Amygdala (tissue), 56 donors: Measurements from ENCODE around the gene MRPL27.
"Not testable (repeated sequence)": the region's sequence is repeated elsewhere in the genome, so short reads cannot be mapped to it uniquely, and the experiment has no call there.

Experiments used
- DNase-seq, 56 donors: peaks; one replicate each; lab custom pipeline; 2025; lab: John Stamatoyannopoulos, UW

The MRPL27 gene

DNA sequence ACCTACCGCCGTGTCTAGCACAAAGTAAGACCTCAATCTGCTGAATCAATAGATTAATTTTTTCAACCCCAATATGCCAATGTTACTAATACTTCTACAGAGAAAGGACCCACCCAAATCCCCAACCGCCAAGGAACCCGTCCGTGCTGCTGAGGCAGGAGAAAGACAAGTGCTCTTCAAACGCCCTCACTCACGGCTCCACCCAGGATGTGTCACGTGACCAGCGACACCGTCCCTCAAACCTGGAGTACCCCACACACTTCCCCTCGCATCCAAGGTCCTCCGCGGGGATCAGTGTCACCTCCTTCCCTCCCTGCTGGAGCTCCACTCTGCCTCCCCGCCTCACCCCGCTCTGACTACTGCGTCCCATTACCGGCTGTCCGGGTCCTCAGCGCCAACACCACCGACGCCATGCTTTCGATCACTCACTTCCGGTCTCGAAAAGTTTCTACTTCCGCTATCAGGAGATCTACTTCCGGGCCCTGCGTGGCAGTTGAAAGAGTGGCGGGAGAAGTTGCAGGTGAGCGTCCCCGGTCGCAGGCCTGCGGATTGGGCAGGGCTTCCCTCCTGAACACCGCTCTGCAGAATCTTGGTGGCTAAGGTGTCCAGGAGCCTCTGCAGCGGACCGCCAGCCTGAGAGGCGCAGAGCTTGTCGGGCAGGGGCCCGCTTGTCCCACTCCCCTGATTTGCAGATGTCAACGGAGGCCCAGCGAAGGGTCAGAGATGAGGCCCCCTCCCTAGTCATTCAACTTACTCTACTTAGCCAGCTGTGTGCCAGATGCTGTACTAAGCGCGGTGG, at the start of gene MRPL27, which contains the start of gene EME1:
TSS of gene MRPL27 (minus strand) at position 427 of the 799 bp plus-strand sequence. CDS start at position 413, 14 bp downstream.
TSS of gene EME1 (plus strand) at position 472 of the 799 bp plus-strand sequence. CDS start 1,980 bp downstream, outside the sequence.
- peak; percentile 37 to 98 (median 85) for DNase-seq

DNA sequence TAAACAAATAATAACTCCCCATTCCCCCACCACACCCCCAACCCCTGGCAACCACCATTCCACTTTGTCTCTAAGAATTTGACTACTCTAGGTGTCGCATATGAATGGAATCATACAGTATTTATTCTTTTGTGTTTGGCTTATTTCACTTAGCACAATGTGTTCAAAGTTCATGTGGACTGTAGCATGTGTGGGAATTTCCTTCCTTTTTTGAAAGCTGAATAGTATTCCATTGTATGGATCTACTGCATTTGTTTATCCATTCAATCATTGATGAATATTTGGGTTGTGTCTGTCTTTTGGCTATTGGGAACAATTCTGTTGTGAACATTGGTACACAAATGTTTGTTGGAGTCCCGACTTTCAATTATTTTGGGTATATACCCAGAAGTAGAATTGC, 49.8 kb upstream of the MRPL27 start:
- no peak for DNase-seq

DNA sequence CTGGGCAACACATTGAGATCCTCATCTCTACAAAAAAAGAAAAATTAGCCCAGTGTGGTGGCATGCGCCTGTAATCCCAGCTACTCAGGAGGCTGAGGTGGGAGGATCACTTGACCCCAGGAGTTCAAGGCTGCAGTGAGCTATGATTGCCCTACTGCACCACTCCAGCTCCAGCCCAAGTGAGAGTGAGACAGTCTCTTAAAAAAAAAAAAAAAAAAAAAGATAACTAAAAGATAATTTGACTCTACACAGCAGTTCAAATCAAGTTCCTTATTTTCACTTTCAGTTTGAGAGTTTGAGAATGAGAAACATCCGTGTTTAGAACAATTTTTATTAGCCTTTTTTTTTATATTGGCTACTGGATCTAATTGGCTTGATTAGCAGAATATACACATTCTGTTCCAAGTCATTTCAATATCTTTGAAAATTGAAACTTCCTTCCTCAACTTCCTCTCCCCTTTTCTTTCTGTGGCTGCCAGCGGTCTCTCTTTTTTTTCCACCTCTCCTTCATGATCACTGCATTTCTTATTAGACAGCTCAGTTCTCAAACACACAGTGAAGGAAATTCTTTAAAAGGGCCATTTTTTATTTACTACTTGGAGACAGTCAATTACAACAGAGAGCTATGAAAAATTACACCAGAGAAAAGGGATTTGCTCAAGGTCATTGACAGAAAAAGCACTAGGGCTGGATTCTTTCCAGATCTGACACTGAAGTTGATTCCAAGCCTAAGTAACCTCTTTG, 48.5 kb upstream of the MRPL27 start:
- no peak for DNase-seq

DNA sequence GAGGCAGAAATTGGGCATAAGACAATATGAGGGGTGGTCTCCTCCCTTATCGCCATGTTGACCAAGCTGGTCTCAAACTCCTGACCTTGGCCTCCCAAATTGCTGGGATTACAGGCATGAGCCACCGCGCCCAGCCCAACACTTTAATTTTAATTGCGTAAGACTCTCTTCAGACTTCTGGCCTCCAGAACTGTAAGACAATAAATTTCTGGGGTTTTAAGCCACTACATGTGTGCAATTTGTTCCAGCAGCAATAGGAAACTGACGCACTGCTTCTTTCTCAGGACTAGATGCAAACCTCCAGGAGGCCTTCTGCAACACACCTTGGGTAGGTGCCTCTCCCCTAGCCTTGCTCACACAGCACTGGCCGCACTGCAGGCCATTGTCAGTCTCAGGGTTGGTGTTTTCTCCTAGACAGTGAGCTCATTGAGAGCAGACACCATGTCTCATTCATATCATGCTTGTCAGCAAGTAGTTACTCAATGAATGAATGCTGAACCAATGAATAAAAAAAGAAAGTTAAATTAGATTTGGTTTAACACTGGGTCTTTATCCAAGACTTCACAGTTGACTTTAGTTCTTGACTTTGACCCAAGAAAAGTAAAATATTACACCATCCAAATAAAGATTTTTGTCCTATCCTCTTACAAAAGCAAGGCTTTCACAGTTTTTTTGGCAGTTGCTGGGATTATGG, 47.6 kb upstream of the MRPL27 start:
- DNase-seq: no peak

DNA sequence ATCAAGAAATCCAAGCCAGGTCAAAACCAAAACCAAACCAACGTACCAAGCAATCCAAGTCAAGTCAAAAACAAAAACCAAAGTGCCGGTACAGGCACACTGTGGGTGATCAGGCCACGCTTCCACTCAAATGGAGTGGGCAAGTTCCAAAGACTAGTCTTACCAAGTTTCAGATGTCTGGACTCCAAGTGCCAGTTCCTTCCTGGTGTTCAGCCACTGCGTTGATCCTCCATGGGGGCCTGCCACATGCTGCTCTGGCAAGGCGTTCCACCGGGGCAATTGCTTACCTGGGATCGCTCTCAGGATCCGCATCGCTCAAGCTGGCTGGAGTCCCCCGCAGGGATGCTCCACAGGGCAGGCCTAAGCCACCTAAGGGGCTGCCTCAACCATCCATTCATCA, 46.6 kb upstream of the MRPL27 start:
- not testable (repeated sequence) for DNase-seq

DNA sequence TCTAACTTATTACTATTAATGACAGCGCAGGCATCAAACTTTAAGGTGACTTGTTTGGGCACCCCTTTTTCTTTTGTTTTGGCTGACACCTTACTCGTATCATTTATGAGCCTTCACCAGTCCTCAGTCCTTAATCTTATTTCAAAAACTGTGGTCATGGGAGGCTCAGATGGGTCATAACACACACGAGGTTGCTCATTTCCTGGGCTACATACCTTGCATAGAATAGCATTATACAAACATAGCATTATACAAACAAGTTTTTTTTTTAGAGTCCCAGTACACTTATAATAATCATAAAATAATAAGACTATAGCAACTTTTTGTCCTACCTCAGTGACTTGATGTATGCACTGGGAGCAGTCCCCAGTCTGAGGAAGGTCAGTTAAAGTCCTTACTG, 41.8 kb upstream of the MRPL27 start:
- no peak for DNase-seq

DNA sequence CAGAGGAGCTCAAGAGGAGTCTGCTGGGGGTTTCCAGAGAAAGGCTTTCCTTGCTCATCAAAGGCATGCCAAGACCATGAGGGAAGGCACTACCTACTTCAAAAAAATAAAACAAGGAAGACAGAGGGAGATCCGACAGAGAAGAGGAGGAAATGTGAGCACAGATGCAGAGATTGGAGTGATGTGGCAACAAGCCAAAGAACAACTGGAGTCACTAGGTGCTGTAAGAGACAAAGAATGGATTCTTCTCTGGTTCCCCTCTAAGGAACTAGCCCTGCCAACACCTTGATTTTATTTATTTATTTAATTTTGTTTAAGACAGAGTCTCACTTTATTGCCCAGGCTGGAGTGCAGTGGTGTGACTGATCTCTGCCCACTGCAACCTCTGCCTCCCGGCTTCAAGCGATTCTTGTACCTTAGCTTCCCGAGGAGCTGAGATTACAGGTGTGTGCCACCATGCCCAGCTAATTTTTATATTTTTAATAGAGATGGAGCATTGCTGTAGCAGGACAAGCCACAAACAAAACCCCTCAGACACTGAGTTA, 39.3 kb upstream of the MRPL27 start:
- DNase-seq: no peak

DNA sequence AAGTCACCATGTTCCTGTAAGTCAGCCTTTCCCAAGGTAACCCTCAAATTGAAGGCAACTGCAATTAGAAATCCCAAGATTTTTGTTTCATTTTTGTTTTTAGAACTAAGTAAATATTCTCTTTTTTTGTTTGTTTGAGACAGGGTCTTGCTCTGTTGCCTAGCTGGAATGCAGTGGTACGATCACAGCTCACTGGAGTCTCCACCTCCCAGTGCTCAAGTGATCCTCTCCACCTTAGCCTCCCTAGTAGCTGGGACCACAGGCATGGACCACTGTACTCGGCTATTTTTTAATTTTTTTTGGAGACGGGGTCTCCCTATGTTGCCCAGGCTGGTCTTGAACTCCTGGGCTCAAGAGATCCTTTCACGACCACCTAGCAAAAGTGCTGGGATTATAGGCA, 34.9 kb upstream of the MRPL27 start:
- DNase-seq: no peak

DNA sequence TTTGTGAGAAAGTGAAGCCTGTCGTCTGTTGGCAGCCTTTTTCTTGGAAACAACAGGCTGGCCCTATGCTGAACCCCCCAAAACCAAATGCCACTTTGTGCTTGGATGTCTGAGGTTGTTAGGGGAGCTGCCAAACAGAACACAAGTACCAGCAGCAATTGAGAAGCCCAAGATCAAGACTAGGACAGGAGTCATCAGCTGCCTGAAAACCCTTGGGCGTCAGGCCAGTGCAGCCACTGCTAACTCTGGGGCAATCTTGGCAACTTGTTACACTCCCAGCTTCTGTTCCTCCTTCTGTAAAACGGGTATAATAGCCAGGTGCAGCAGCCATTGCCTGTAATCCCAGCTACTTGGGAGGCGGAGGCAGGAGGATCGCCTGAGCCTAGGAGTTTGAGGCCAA, 33.6 kb upstream of the MRPL27 start:
- no peak for DNase-seq

DNA sequence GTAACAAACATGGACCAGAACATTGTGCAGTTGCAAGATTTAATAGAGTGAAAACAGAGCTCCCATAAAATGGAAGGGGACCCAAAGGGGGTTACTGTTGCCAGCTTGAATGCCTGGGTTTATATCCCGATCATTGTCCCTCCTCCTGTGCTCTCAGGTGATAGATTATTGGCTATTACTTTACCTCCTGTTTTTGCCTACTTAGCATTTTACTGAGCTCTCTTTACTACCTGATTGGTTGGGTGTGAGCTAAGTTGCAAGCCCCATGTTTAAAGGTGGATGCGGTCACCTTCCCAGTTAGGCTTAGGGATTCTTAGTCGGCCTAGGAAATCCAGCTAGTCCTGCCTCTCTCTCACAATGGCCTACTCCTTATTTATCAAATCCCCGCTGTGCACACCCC, 32.4 kb upstream of the MRPL27 start:
- not testable (repeated sequence) for DNase-seq

DNA sequence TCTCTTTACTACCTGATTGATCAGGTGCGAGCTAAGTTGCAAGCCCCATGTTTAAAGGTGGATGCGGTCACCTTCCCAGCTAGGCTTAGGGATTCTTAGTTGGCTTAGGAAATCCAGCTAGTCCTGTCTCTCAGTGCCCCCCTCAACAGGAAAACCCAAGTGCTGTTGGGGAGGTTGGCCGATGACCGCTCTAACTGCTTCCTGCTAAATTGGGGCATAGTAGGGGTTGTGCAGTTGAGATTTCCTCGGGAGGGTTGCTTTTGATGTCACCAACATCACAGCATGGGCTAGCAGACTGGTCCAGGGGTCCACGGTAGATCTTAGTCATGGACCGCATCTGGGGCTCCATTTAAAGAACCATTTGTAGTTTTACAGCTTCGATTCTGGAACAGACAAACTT, 26.6 kb upstream of the MRPL27 start:
- DNase-seq: not testable (repeated sequence)

DNA sequence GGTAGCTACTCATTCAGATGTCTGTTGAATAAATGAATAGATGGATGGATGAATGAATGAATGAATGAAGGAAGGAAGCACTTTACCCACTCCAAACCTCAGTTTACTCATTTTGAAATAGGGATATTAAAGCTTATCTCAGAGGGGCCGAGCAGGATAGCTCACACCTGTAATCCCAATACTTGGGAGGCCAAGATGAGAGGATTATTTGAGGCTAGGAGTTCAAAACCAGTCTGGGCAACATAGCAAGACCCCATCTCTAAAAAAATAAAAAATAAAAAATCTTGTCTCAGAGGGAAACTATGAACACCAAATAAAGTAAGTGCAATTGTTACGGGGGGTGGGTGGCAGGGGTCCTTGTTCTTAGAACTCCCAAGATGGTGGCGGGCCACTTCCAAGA, 25.7 kb upstream of the MRPL27 start:
- not testable (repeated sequence) for DNase-seq

DNA sequence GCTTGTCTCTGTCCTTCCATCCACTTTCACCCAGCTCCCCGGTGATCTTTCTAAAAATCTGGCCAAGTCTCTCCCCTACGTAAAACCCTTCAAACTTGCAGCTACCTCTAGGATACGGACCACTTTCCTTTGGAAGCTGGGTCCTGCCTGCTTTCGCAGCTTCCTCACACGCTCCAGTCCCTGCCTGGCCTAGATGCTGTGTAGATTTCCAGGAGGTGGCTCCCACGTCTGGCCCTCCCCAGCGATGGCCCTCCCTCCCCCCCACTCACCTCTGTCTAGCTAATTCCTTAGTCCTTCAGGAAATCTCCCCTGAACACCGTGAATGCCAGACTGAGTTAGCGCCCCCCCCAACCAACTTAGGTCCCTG, 24.9 kb upstream of the MRPL27 start:
- DNase-seq: no peak

DNA sequence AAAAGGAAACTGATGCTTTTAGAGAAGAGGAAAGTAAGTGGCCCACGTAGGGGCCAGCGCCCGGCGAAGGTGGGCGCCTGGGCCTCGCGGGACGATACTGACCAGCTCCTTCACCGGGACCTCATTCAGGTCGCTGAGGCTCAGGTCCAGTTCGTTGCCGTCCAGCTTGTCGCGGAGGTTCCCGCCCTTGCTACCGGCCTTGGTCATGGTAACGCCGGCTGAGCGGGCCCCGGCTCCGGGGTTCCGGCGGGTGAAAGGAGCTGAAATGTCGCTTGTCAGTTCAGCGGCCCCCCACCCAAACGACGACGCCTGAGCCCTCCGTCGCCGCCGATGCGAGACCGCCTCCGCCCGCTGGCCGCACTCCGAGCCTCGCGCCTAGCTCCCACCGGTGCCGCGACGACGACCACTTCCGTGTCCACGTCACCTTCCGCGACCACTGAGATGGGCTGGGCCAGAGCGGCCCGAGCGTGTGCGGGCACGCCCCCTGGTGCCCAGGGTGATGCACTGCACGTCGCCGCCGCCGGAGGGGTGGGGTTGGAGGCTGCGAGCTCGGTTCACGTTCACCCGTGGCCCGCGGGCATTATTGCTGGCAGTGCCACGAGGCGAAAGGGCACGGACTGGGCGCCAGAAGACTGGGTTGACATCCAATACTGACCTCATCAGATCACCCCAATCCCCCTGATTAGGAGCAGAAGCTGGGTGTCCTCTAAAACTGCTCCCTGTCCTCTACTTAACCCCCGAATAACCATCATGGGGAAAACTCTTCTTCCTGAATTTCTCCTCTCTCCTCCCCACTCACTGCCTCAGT, 24.3 kb upstream of the MRPL27 start, which contains the start of gene LRRC59:
TSS of gene LRRC59 (minus strand) at position 413 of the 808 bp plus-strand sequence. CDS start at position 207, 206 bp downstream.
- peak; percentile 34 to 88 (median 71) for DNase-seq

DNA sequence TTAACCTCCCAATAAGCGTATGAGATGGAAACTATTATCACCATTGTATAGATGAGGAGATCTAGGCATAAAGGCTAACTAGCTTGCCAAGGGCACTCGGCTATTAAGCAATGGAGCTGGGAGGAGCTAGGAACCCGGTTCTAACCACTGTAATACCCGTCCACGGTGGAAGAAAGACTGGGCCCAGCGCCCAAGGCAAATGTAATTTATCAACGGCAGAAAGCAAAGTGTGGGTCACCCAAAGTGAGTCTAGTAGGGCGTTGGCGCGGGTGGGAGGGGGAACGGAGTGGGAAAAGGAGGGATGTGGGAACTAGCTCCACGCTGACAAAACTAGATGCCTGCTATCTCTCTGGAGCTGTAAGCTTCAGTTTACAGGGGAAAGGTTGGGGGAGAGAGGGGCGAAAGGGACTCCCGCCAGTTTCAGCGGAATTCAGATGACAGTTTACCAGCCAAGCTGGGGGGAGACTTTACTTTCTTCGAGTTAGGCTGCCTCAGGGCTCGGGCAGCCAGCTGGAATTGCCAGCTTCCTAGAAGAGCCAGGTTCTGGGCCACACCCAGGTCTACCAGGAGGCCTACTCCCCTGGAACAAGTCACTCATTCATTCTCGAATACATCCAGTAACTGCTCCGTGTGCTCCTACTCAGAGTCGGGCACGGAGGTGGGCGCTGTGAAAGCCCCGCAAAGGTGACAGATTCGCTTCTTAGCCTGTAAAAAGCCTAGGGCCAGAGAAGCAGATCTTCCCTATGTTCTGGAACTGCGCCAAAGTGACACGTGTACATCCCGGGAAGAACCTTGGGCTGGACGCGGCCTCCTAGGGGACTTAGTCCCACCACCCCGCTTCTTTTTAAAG, 23.5 kb upstream of the MRPL27 start:
- DNase-seq: peak in 3 of 56 donors; percentile 22 to 45 (median 34)

DNA sequence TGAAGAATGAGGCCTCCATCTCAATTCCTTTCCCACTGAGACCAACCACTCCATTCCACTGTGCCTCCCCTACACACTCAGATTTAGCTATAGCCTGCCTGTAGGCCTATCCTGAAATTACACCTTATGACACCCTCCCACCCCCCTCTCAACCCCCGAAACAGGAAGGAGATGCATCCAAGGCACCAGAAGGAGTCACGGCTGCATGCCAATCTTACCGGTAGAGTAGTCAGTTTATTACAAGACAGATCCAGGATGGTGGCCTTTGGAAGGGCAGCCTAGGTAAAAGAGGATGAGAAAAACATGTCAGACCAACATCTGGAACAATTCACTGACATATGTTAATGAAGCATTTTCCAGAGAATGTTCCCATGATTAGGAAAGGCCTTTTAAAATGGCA, 21.7 kb upstream of the MRPL27 start:
- no peak for DNase-seq

DNA sequence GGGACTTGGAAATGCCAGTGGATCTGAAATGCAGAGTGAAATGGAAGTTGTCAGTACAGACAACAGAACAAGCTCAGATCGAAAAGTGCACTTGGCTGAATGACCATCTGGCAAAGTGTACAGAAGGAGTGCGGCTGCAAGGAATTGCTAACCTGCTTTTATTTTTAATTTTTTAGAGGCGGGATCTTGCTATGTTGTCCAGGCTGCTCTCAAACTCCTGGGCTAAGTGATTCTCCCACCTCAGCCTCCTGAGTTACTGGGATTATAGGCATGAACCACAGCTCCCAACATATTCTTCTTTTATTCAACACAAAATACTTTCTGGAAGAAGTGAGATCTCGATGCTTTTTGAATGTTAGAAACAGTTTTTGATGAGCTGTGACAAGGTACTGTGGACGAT, 20.7 kb upstream of the MRPL27 start:
- DNase-seq: no peak

DNA sequence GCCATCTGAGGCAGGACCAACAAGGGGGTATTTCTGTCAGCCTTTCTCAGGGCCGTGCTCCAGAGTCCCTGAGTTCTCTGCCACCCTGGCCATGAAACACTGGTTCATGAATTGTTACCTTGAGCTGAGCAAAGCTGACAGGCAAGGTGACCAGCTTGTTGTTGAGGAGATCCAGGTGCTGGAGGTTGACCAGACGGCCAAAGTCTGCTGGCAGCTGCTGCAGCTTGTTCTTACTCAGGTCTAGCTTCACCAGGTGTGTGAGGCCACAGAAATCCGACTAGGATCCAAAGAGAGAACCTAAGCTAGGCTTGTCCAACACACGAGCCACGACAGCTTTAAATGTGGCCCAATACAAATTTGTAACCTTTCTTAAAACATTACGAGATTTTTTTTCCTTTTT, 19.6 kb upstream of the MRPL27 start:
- no peak for DNase-seq

DNA sequence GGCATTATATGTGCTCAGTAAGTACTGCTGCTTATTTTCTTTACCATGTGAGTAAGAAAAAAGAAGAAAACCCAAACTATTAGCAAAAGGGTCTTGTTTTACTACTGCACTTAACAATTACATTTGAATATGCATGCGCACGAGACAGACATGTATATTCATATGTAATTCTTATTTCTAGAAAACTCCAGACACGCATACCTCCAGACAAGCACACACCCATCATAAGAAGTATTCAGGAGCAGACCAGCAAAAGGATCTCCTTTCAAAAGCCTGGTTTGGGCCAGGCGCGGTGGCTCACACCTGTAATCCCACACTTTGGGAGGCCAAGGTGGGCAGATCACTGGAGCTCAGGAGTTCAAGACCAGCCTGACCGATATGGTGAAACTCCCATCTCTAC, 16.6 kb upstream of the MRPL27 start:
- no peak for DNase-seq
